ENCODE measurements around the gene SPIN4.
A peak's percentile ranks its signal among the peaks of the same experiment; 100 is the strongest.

Gene SPIN4

DNA sequence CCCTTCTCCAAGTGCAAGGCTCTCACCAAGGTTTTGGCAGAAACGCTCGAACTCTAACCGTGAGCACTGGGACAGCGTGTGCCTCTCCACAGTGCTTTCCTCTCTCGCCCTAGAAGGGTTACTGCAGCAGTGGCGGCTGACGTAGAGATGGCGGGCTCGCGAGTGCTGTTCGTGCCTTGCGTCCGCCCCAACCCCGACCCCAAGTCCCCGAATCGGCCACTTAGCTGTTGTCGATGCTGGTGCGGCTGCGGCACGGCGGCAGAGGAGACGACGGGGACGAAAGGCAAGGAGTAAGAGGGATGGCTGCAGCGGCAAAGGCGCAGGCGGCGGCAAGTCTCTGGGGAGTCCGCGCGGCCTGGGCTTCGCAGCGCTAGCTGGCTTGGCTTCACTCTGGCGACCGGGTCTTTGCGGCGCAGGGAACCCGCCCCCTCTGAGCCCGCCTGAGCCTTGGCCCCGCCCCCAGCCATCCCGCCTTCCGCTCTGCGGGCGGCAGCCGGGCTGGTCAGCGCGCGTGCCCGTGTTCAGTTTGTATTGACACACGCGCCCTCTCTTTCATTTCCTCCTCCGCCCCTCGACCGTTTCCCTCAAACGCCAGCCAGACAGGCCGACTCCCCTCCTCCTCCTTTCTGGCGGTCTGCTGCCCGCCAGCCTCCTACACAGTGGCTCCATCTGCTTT is at the start of gene SPIN4:
TSS of gene SPIN4 (minus strand) at position 392 of the 676 bp plus-strand sequence. CDS start 513 bp downstream, outside the sequence.
- 0 out of 2 replicates have a peak, but pooled peaks have one; percentile 17 for TF ChIP-seq FOXM1 (IDR thresholded peaks at IDR 0.05; ENCODE audit: borderline replicate concordance, low read depth)
- no peak for TF ChIP-seq RAD21 (IDR thresholded peaks at IDR 0.05; ENCODE audit: low read depth)
- no peak for TF ChIP-seq EGR1 (IDR thresholded peaks at IDR 0.05)
- TF ChIP-seq EP300 (IDR thresholded peaks at IDR 0.05; ENCODE audit: borderline replicate concordance), result no peak
- no peak for TF ChIP-seq CEBPB (IDR thresholded peaks at IDR 0.05)
- TF ChIP-seq, protein P1, sequence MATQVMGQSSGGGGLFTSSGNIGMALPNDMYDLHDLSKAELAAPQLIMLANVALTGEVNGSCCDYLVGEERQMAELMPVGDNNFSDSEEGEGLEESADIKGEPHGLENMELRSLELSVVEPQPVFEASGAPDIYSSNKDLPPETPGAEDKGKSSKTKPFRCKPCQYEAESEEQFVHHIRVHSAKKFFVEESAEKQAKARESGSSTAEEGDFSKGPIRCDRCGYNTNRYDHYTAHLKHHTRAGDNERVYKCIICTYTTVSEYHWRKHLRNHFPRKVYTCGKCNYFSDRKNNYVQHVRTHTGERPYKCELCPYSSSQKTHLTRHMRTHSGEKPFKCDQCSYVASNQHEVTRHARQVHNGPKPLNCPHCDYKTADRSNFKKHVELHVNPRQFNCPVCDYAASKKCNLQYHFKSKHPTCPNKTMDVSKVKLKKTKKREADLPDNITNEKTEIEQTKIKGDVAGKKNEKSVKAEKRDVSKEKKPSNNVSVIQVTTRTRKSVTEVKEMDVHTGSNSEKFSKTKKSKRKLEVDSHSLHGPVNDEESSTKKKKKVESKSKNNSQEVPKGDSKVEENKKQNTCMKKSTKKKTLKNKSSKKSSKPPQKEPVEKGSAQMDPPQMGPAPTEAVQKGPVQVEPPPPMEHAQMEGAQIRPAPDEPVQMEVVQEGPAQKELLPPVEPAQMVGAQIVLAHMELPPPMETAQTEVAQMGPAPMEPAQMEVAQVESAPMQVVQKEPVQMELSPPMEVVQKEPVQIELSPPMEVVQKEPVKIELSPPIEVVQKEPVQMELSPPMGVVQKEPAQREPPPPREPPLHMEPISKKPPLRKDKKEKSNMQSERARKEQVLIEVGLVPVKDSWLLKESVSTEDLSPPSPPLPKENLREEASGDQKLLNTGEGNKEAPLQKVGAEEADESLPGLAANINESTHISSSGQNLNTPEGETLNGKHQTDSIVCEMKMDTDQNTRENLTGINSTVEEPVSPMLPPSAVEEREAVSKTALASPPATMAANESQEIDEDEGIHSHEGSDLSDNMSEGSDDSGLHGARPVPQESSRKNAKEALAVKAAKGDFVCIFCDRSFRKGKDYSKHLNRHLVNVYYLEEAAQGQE (IDR thresholded peaks at IDR 0.05; ENCODE audit: low read depth), result no peak
- no peak for TF ChIP-seq YY1 (IDR thresholded peaks at IDR 0.05; ENCODE audit: low read depth)
- TF ChIP-seq ZBTB7A (IDR thresholded peaks at IDR 0.05; ENCODE audit: low read depth), result no peak
- TF ChIP-seq, protein P2, sequence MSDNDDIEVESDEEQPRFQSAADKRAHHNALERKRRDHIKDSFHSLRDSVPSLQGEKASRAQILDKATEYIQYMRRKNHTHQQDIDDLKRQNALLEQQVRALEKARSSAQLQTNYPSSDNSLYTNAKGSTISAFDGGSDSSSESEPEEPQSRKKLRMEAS (IDR thresholded peaks at IDR 0.05), result peak; percentile 83
- no peak for TF ChIP-seq TEAD4 (IDR thresholded peaks at IDR 0.05)
- TF ChIP-seq TAF1 (IDR thresholded peaks at IDR 0.05; ENCODE audit: low read depth), result peak; percentile 55; the same call in 1 of the 2 replicates
- TF ChIP-seq CREB1 (IDR thresholded peaks at IDR 0.05; ENCODE audit: low read depth), result no peak
- TF ChIP-seq, protein P3, sequence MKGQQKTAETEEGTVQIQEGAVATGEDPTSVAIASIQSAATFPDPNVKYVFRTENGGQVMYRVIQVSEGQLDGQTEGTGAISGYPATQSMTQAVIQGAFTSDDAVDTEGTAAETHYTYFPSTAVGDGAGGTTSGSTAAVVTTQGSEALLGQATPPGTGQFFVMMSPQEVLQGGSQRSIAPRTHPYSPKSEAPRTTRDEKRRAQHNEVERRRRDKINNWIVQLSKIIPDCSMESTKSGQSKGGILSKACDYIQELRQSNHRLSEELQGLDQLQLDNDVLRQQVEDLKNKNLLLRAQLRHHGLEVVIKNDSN (IDR thresholded peaks at IDR 0.05), result no peak
- no peak; the same call in 1 of the 2 replicates for TF ChIP-seq TCF12 (IDR thresholded peaks at IDR 0.05; ENCODE audit: low read depth)
- TF ChIP-seq NFIC (IDR thresholded peaks at IDR 0.05), result no peak

DNA sequence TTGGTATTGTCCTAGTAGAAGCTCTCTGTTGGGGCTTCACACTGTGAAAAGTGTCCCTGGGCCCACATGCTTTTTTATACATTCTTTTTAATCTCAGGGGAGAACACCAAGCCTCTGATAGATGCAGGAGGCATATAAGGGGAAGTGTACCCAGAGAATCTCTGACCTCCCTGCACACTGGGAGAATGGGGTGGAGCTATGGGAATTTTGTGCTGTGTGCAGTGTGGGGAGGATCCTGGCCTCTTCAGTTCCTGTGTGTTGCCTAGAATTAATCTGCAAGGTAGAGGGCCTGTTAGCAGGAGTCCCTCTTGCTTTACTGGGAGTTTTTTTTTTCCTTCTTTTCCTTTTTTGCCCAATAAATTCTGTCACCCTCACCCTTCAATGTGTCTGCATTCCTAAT is 49.2 kb upstream of the SPIN4 start:
- TF ChIP-seq CREB1 (IDR thresholded peaks at IDR 0.05; ENCODE audit: low read depth) (no peak), EGR1 (IDR thresholded peaks at IDR 0.05) (no peak), EP300 (IDR thresholded peaks at IDR 0.05; ENCODE audit: borderline replicate concordance) (no peak)
- TF ChIP-seq, protein P3 (IDR thresholded peaks at IDR 0.05), result no peak

DNA sequence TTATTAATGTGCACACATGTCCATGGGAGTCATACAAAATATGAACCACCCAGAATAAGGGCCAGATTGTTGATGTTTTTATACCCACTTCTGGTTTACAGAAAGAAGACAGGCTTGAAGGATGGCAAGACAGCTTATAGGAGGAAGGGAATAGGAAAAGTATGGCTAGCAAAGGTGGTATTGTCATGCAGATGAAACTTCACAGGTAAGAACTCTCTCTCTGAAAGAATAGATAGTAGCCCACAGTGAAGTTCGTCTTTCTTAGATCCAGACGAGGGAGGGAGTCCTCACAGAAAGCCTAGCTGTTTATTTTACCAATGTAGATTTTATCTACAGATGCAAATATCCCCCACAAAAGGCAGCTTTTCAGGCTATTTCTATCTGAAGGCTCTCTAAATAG is 43.7 kb upstream of the SPIN4 start:
- no peak for TF ChIP-seq ZBTB7A (IDR thresholded peaks at IDR 0.05; ENCODE audit: low read depth)
- TF ChIP-seq, protein P1 (IDR thresholded peaks at IDR 0.05; ENCODE audit: low read depth), result no peak
- TF ChIP-seq NFIC (IDR thresholded peaks at IDR 0.05), result no peak
- no peak for TF ChIP-seq TEAD4 (IDR thresholded peaks at IDR 0.05)
- no peak for TF ChIP-seq CREB1 (IDR thresholded peaks at IDR 0.05; ENCODE audit: low read depth)
- TF ChIP-seq CEBPB (IDR thresholded peaks at IDR 0.05), result no peak
- TF ChIP-seq FOXM1 (IDR thresholded peaks at IDR 0.05; ENCODE audit: borderline replicate concordance, low read depth), result no peak
- TF ChIP-seq, protein P3 (IDR thresholded peaks at IDR 0.05), result no peak
- TF ChIP-seq, protein P2 (IDR thresholded peaks at IDR 0.05), result no peak
- no peak for TF ChIP-seq EGR1 (IDR thresholded peaks at IDR 0.05)
- TF ChIP-seq TAF1 (IDR thresholded peaks at IDR 0.05; ENCODE audit: low read depth), result no peak
- no peak for TF ChIP-seq YY1 (IDR thresholded peaks at IDR 0.05; ENCODE audit: low read depth)
- TF ChIP-seq EP300 (IDR thresholded peaks at IDR 0.05; ENCODE audit: borderline replicate concordance), result no peak
- no peak for TF ChIP-seq RAD21 (IDR thresholded peaks at IDR 0.05; ENCODE audit: low read depth)
- TF ChIP-seq TCF12 (IDR thresholded peaks at IDR 0.05; ENCODE audit: low read depth), result no peak

DNA sequence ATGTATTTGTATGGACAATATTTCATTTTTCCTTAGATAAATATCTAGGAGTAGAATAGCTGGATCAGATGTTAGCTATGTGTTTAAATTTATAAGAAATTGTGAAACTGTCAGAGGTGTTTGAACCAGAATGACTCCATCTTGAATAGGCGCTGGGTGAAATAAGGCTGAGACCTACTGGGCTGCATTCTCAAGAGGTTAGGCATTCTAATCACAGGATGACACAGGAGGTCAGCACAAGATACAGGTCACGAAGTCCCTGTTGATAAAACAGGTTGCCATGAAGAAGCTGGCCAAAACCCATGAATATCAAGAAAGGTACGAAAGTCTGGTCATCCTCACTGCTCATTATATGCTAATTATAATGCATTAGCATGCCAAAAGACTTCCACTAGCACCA is 36.3 kb upstream of the SPIN4 start:
- TF ChIP-seq TCF12 (IDR thresholded peaks at IDR 0.05; ENCODE audit: low read depth) (no peak), FOXM1 (IDR thresholded peaks at IDR 0.05; ENCODE audit: borderline replicate concordance, low read depth) (no peak), EP300 (IDR thresholded peaks at IDR 0.05; ENCODE audit: borderline replicate concordance) (no peak), YY1 (IDR thresholded peaks at IDR 0.05; ENCODE audit: low read depth) (no peak), TEAD4 (IDR thresholded peaks at IDR 0.05) (no peak), EGR1 (IDR thresholded peaks at IDR 0.05) (no peak), CEBPB (IDR thresholded peaks at IDR 0.05) (no peak)
- TF ChIP-seq, protein P1 (IDR thresholded peaks at IDR 0.05; ENCODE audit: low read depth), result no peak

All from Ishikawa (cell line).